Endothelial cell of umbilical vein (primary cell): ENCODE measurements around the gene GAB1. TPM values are rescaled to one million over a fixed set of nuclear protein-coding genes. Genes with fewer than 3 reads are reported as not detected.

Experiments
- BruUV-seq: library from RNA; stranded (reverse); fragments of 400-500 nt; replicated peaks from 2 replicates; lab custom pipeline; 2021; lab: Mats Ljungman, UMichigan
- CTCF ChIA-PET: fragments of 300-600, 350-600 bp; sonication (Branson Sonifier 250); formaldehyde crosslinking; loops from one replicate; lab custom pipeline; 2021; ENCODE audit warnings: antibody characterized with exemption, inconsistent platforms; lab: Charles Lee
- POLR2A ChIA-PET: fragments of 300-600, 350-600 bp; sonication (Branson Sonifier 250); formaldehyde crosslinking; loops from one replicate; lab custom pipeline; 2021; ENCODE audit warnings: antibody characterized with exemption, inconsistent platforms; lab: Charles Lee
- DNase-seq: peaks from one replicate; pipeline ENCODE4 v3.0.0-alpha.2; 2011; ENCODE audit warnings: low read depth, low spot score
- FAIRE-seq: peaks from 2 replicates; lab custom pipeline; 2011; peaks lifted over from hg19 to GRCh38; lab: Jason Lieb, UNC
- H2AFZ ChIP-seq: 2 replicates; pipeline ENCODE4 v1.6.0; 2012; ENCODE audit warnings: low read depth, low read length, control low read depth, inconsistent platforms
- H3K27ac ChIP-seq: 2 replicates; pipeline ENCODE4 v1.5.1; 2011; ENCODE audit warnings: low read depth, mild to moderate bottlenecking, control low read depth, low read length, moderate library complexity; ENCODE audit not compliant: insufficient read depth
- H3K27me3 ChIP-seq, 2 experiments: 2 replicates each; pipeline versions ENCODE4 v1.6.0 to v1.6.1; 2011; ENCODE audit warnings: low read length in 2 of 2, mixed read lengths in 1 of 2; ENCODE audit not compliant: control insufficient read depth in 2 of 2, insufficient read depth in 2 of 2
- H3K36me3 ChIP-seq, 2 experiments: 2 replicates in 1 of 2; 3 replicates in 1 of 2; pipeline ENCODE4 v1.5.1; 2011; ENCODE audit warnings: low read length in 2 of 2, mild to moderate bottlenecking in 1 of 2, moderate library complexity in 1 of 2; ENCODE audit not compliant: control insufficient read depth in 2 of 2, insufficient read depth in 2 of 2; ENCODE audit errors: extremely low read depth in 1 of 2
- H3K4me1 ChIP-seq: 3 replicates; pipeline ENCODE4 v1.5.1; 2011; ENCODE audit warnings: mild to moderate bottlenecking, low read length; ENCODE audit not compliant: control insufficient read depth, insufficient read depth; ENCODE audit errors: extremely low read depth
- H3K4me2 ChIP-seq: 2 replicates; pipeline ENCODE4 v1.6.1; 2011; ENCODE audit warnings: low read length, control low read depth, mixed read lengths; ENCODE audit not compliant: insufficient read depth
- H3K4me3 ChIP-seq, 3 experiments: fragments of 200-600 bp in 1 of 3; sonication (generic), shearing (Covaris generic) in 1 of 3; replicated peaks in 1 of 3; 2 replicates each; pipeline ENCODE4 v1.5.1; 2011 to 2016; ENCODE audit warnings: control low read depth in 3 of 3, low read length in 3 of 3, mild to moderate bottlenecking in 2 of 3, inconsistent platforms in 1 of 3, low read depth in 1 of 3, moderate library complexity in 1 of 3; ENCODE audit not compliant: insufficient read depth in 1 of 3
- H3K79me2 ChIP-seq: 2 replicates; pipeline ENCODE4 v1.6.0; 2012; ENCODE audit warnings: low read length, inconsistent platforms; ENCODE audit not compliant: control insufficient read depth, insufficient read depth
- H3K9ac ChIP-seq: replicated peaks from 2 replicates; pipeline ENCODE3; 2011; ENCODE audit warnings: low read length, control low read depth; ENCODE audit not compliant: insufficient read depth; ENCODE audit errors: extremely low read depth
- H3K9me1 ChIP-seq: replicated peaks from 3 replicates; pipeline ENCODE4 v1.6.0; 2011; ENCODE audit warnings: mild to moderate bottlenecking, low read length; ENCODE audit not compliant: control insufficient read depth, insufficient read depth; ENCODE audit errors: extremely low read depth
- H3K9me3 ChIP-seq: replicated peaks from 2 replicates; pipeline ENCODE4 v1.5.1; 2012; ENCODE audit warnings: low read length, inconsistent platforms; ENCODE audit not compliant: control insufficient read depth, insufficient read depth
- H4K20me1 ChIP-seq: replicated peaks from 2 replicates; pipeline ENCODE3; 2011; ENCODE audit warnings: mild to moderate bottlenecking, low read length; ENCODE audit not compliant: control insufficient read depth, insufficient read depth; ENCODE audit errors: extremely low read depth
- EZH2 ChIP-seq: IDR thresholded peaks from 2 replicates; pipeline ENCODE4 v1.6.1; 2012; ENCODE audit warnings: borderline replicate concordance, low read depth, mild to moderate bottlenecking, moderate library complexity, low read length, inconsistent platforms; ENCODE audit not compliant: severe bottlenecking
- FOS ChIP-seq: IDR thresholded peaks from 2 replicates; pipeline ENCODE4 v1.6.1; 2011; ENCODE audit warnings: mild to moderate bottlenecking, low read length, moderate library complexity, borderline replicate concordance; ENCODE audit not compliant: insufficient read depth
- GATA2 ChIP-seq: IDR thresholded peaks from 2 replicates; pipeline ENCODE4 v1.7.0; 2011; ENCODE audit warnings: low read depth, mild to moderate bottlenecking, moderate library complexity, mixed read lengths, low read length; ENCODE audit not compliant: insufficient read length, insufficient read depth
- JUN ChIP-seq: IDR thresholded peaks from 2 replicates; pipeline ENCODE4 v1.6.1; 2011; ENCODE audit warnings: borderline replicate concordance, low read depth; ENCODE audit not compliant: insufficient read length, insufficient read depth
- MYC ChIP-seq: IDR thresholded peaks from one replicate; pipeline ENCODE4 v1.6.1; 2011; ENCODE audit warnings: mild to moderate bottlenecking, low read depth, low read length
- POLR2A ChIP-seq: IDR thresholded peaks from 2 replicates; pipeline ENCODE4 v1.6.1; 2012; ENCODE audit warnings: low read depth, mild to moderate bottlenecking, control low read depth, low read length
- POLR2AphosphoS5 ChIP-seq: IDR thresholded peaks from 2 replicates; pipeline ENCODE4 v1.6.1; 2012; ENCODE audit warnings: low read depth, mild to moderate bottlenecking, control low read depth, low read length, moderate library complexity; ENCODE audit not compliant: insufficient read depth
- dilution Hi-C: fragments of 300-500 bp; cut with MboI; formaldehyde crosslinking; loops from one replicate; pipeline ENCODE4 v1.15.0; 2019; ENCODE audit warnings: low sequenced_read_pairs; ENCODE audit not compliant: extremely low pct_ligation_motif_present
- intact Hi-C: fragments of 100-400 bp; cut with micrococcal nuclease; formaldehyde crosslinking; loops from one replicate; pipeline ENCODE4 v1.10.0; 2022
- polyA plus RNA-seq, 4 experiments: library from polyadenylated mRNA; depleted of rRNA in 3 of 4; stranded (reverse) in 3 of 4; unstranded in 1 of 4; fragments of >200 nt; gene quantifications; 2 replicates each; pipeline versions ENCODE4 v1.2.1 to v1.2.3, GENCODE V29; 2011 to 2012; ENCODE audit warnings: missing spikeins in 1 of 4
- total RNA-seq: library from RNA; stranded (reverse); gene quantifications from 2 replicates; pipeline ENCODE4 v1.2.3, GENCODE V29; 2021
- TF ChIP-seq, protein P1 (sequence below), 2 donors: IDR thresholded peaks; 1 replicate in 1 of 2; 2 replicates in 1 of 2; pipeline ENCODE4 v1.5.1; 2011; ENCODE audit warnings: low read length in 2 of 2, mild to moderate bottlenecking in 2 of 2, moderate library complexity in 2 of 2, control low read depth in 1 of 2, inconsistent platforms in 1 of 2, low read depth in 1 of 2; ENCODE audit not compliant: insufficient read depth in 1 of 2; ENCODE audit errors: extremely low read depth in 1 of 2
- TF ChIP-seq, protein P2 (sequence below): IDR thresholded peaks from 2 replicates; pipeline ENCODE4 v1.6.1; 2011; ENCODE audit not compliant: insufficient read depth, insufficient read length

GAB1 gene
- total and polyA plus RNA-seq, 2 donors (not counting 3 experiments of a cell fraction or from before 2014, with no cell fraction given) = 9.3 to 37.7 TPM

DNA sequence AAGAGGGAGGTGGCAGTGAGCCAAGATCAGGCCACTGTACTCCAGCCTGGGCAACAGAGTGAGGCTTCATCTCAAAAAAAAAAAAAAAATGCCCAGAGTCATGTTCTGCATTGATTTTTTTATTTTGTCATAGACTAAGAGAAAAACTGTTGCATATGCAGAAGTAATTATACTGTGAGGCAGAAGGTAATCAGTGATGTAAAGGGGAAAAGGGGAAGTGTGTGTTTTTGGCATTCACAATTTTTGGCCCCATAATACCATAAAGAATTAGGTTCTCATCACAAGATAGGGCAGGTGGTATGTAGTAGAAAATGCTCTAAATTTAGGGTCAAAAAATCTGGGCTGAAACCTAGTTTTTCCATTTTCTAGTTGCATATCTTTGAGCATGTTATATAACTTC, 47.3 kb upstream of the GAB1 start:
- Histone ChIP-seq H3K9ac (no peak overlapping the region), H4K20me1 (no peaks in the 10 kb centered on the region), H3K36me3 (no peaks in the 10 kb centered on the region), H3K9me3 (no peaks in the 10 kb centered on the region), H2AFZ (no peak overlapping the region), H3K4me1 (no peaks in the 10 kb centered on the region), H3K9me1 (no peaks in the 10 kb centered on the region), H3K27ac (no peak overlapping the region), H3K79me2 (no peaks in the 10 kb centered on the region), H3K4me2 (no peak overlapping the region), H3K4me3 (no peak overlapping the region), H3K27me3 (peaks cover 0 to 5% of the 10 kb centered on the region in 2 experiments)
- DNase-seq = no peak
- dilution Hi-C loops (no loop called here), intact Hi-C loops (no loop called here)
- TF ChIP-seq EZH2 (no peak), JUN (no peak), MYC (no peak), POLR2AphosphoS5 (no peak), POLR2A (no peak), FOS (no peak), GATA2 (no peak)
- TF ChIP-seq, protein P1, sequence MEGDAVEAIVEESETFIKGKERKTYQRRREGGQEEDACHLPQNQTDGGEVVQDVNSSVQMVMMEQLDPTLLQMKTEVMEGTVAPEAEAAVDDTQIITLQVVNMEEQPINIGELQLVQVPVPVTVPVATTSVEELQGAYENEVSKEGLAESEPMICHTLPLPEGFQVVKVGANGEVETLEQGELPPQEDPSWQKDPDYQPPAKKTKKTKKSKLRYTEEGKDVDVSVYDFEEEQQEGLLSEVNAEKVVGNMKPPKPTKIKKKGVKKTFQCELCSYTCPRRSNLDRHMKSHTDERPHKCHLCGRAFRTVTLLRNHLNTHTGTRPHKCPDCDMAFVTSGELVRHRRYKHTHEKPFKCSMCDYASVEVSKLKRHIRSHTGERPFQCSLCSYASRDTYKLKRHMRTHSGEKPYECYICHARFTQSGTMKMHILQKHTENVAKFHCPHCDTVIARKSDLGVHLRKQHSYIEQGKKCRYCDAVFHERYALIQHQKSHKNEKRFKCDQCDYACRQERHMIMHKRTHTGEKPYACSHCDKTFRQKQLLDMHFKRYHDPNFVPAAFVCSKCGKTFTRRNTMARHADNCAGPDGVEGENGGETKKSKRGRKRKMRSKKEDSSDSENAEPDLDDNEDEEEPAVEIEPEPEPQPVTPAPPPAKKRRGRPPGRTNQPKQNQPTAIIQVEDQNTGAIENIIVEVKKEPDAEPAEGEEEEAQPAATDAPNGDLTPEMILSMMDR (IDR thresholded peaks at IDR 0.05; ENCODE audit: extremely low read depth in 1 of 2, insufficient read depth in 1 of 2, low read depth in 1 of 2, low read length in 2 of 2) = no peak
- TF ChIP-seq, protein P2, sequence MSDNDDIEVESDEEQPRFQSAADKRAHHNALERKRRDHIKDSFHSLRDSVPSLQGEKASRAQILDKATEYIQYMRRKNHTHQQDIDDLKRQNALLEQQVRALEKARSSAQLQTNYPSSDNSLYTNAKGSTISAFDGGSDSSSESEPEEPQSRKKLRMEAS = no peak
- no TSS peak for BruUV-seq
- ChIA-PET CTCF (no interaction called here), POLR2A (no interaction called here)
- no peak for FAIRE-seq
